Liver (tissue), 9 donors: ENCODE data around the gene DCXR. TPM values are rescaled to one million over a fixed set of nuclear protein-coding genes. Genes with fewer than 3 reads are reported as not detected.

Source experiments
- DNase-seq: peaks from one replicate; pipeline ENCODE4 v3.0.0-alpha.2; 2017; ENCODE audit warnings: low spot score
- H3K27ac ChIP-seq, 2 donors: one replicate each; pipeline ENCODE4 v1.7.0; 2013; ENCODE audit warnings: inconsistent platforms in 2 of 2, low read length in 2 of 2, control low read depth in 1 of 2, low read depth in 1 of 2, mild to moderate bottlenecking in 1 of 2
- H3K27me3 ChIP-seq, 4 donors: one replicate each; pipeline versions ENCODE4 v1.6.1 to v1.7.0; 2013; ENCODE audit warnings: low read length in 3 of 4, inconsistent platforms in 1 of 4, mild to moderate bottlenecking in 1 of 4, moderate library complexity in 1 of 4; ENCODE audit not compliant: control insufficient read depth in 4 of 4, insufficient read depth in 4 of 4
- H3K36me3 ChIP-seq, 4 donors: one replicate each; pipeline versions ENCODE4 v1.6.1 to v1.7.0; 2013; ENCODE audit warnings: low read length in 3 of 4, mild to moderate bottlenecking in 3 of 4, low read depth in 1 of 4, moderate library complexity in 1 of 4; ENCODE audit not compliant: control insufficient read depth in 4 of 4, insufficient read depth in 3 of 4
- H3K4me1 ChIP-seq, 4 donors: one replicate each; pipeline versions ENCODE4 v1.6.1 to v1.7.0; 2013; ENCODE audit warnings: low read length in 3 of 4, mild to moderate bottlenecking in 3 of 4, moderate library complexity in 1 of 4; ENCODE audit not compliant: control insufficient read depth in 4 of 4, insufficient read depth in 4 of 4
- H3K4me3 ChIP-seq, 3 donors: one replicate each; pipeline versions ENCODE4 v1.6.1 to v1.7.0; 2013; ENCODE audit warnings: low read length in 3 of 3, control low read depth in 1 of 3, low read depth in 1 of 3, mild to moderate bottlenecking in 1 of 3
- H3K9ac ChIP-seq, 2 donors: one replicate each; pipeline ENCODE4 v1.7.0; 2013; ENCODE audit warnings: low read length in 2 of 2, mild to moderate bottlenecking in 2 of 2, moderate library complexity in 2 of 2, control low read depth in 1 of 2, low read depth in 1 of 2
- H3K9me3 ChIP-seq, 4 donors: one replicate each; pipeline versions ENCODE4 v1.6.1 to v1.7.0; 2013; ENCODE audit warnings: low read length in 3 of 4; ENCODE audit not compliant: control insufficient read depth in 4 of 4
- CTCF ChIP-seq: fragments of 150-350 bp; IDR thresholded peaks from 2 replicates; pipeline ENCODE4 v1.5.1; 2017; ENCODE audit warnings: improper control_type of control experiment, low read depth, low read length; ENCODE audit not compliant: missing input control
- EGR1 ChIP-seq, 2 donors: IDR thresholded peaks; 2 replicates each; pipeline ENCODE4 v1.6.1; 2016 to 2018; ENCODE audit warnings: antibody characterized with exemption in 2 of 2, low read depth in 2 of 2
- FOXA1 ChIP-seq: IDR thresholded peaks from 2 replicates; pipeline ENCODE4 v1.6.1; 2016; ENCODE audit warnings: antibody characterized with exemption
- GABPA ChIP-seq, 2 donors: IDR thresholded peaks in 1 of 2; conservative IDR thresholded peaks in 1 of 2; 2 replicates each; pipeline ENCODE4 v1.6.1; 2016; ENCODE audit warnings: antibody characterized with exemption in 2 of 2, mild to moderate bottlenecking in 1 of 2, moderate library complexity in 1 of 2
- HNF4A ChIP-seq, 2 donors: conservative IDR thresholded peaks; 2 replicates each; pipeline ENCODE4 v1.6.1; 2016; ENCODE audit warnings: antibody characterized with exemption in 2 of 2, mild to moderate bottlenecking in 2 of 2
- HNF4G ChIP-seq: IDR thresholded peaks from 2 replicates; pipeline ENCODE4 v1.6.1; 2016; ENCODE audit warnings: antibody characterized with exemption
- JUND ChIP-seq, 2 donors: IDR thresholded peaks; 2 replicates each; pipeline ENCODE4 v1.6.1; 2016; ENCODE audit warnings: antibody characterized with exemption in 2 of 2
- NR2F2 ChIP-seq: IDR thresholded peaks from 2 replicates; pipeline ENCODE4 v1.6.1; 2016; ENCODE audit warnings: antibody characterized with exemption
- RAD21 ChIP-seq, 2 donors: IDR thresholded peaks; 2 replicates each; pipeline ENCODE4 v1.6.1; 2016; ENCODE audit warnings: antibody characterized with exemption in 2 of 2, mild to moderate bottlenecking in 2 of 2
- REST ChIP-seq: IDR thresholded peaks from 2 replicates; pipeline ENCODE4 v1.6.1; 2016; ENCODE audit warnings: antibody characterized with exemption, mild to moderate bottlenecking
- RXRA ChIP-seq, 2 donors: IDR thresholded peaks; 2 replicates each; pipeline ENCODE4 v1.6.1; 2017 to 2018; ENCODE audit warnings: antibody characterized with exemption in 2 of 2, mild to moderate bottlenecking in 1 of 2
- SP1 ChIP-seq: IDR thresholded peaks from 2 replicates; pipeline ENCODE4 v1.6.1; 2018; ENCODE audit warnings: antibody characterized with exemption, mild to moderate bottlenecking
- YY1 ChIP-seq: IDR thresholded peaks from 2 replicates; pipeline ENCODE4 v1.6.1; 2016; ENCODE audit warnings: antibody characterized with exemption, mild to moderate bottlenecking
- ZBTB33 ChIP-seq: IDR thresholded peaks from 2 replicates; pipeline ENCODE4 v1.6.1; 2016; ENCODE audit warnings: antibody characterized with exemption
- WGBS: extraction: QIAGEN DNeasy Blood & Tissue Kit; methylation state at CpG from one replicate; pipeline ENCODE4 v1.1.7; 2013; 5-methylcytosine and 5-hydroxymethylcytosine counted together
- polyA plus RNA-seq, 2 donors: library from polyadenylated mRNA; stranded (reverse) in 1 of 2; unstranded in 1 of 2; fragments of 200-250 nt in 1 of 2; fragments of >200 nt in 1 of 2; fragmentation: Nextera tagmentation in 1 of 2; extraction: Ambion mirVana in 1 of 2; gene quantifications; one replicate each; pipeline versions ENCODE4 v1.2.1 to v1.2.3, GENCODE V29; 2013 to 2015
- total RNA-seq, 2 donors: library from RNA; depleted of rRNA; stranded (reverse); fragments of >200 nt; gene quantifications; one replicate each; pipeline ENCODE4 v1.2.3, GENCODE V29; 2014
- donor health status: healthy.
- donor health status: healthy.
- donor health status: healthy.
- donor health status: healthy.
- donor health status: healthy.

DCXR gene
- total RNA-seq (100 to 1,000 TPM in 1 of 2 donors, 10 to 100 TPM in 1; 58.6 to 504 TPM), polyA plus RNA-seq (1,000 to 10,000 TPM in 1 of 2 donors, 100 to 1,000 TPM in 1; 667 to 1,190 TPM)

GRCh38 chr17:82037092-82037888 is at the start of gene DCXR:
DCXR (minus strand) TSS chr17:82037697; CDS start chr17:82037682, 15 bp downstream.
- peaks cover 16 to 64% (median 40%) of the 10 kb centered on the region in 4 donors for H3K4me1 ChIP-seq
- H3K9me3 ChIP-seq, result no peaks in the 10 kb centered on the region
- under 1% methylated on average over 92 of the region's 92 CpGs for WGBS
- H3K9ac ChIP-seq, result peak within 1 kb of the TSS; percentile 70 to 96
- H3K4me3 ChIP-seq, result peak within 1 kb of the TSS; percentile 40 to 90 (median 70)
- H3K27ac ChIP-seq, result peak within 1 kb of the TSS; percentile 90 to 99
- peak in 1 of 2 donors; percentile 81 for TF ChIP-seq EGR1 (IDR thresholded peaks at IDR 0.05; ENCODE audit: low read depth in 2 of 2)
- TF ChIP-seq FOXA1, result peak; percentile 11
- peak; percentile 50 for TF ChIP-seq REST
- peak in 1 of 2 donors; percentile 52 for TF ChIP-seq GABPA (IDR thresholded peaks at IDR 0.05 in 1 of 2, conservative IDR thresholded peaks at IDR 0.05 in 1 of 2)
- TF ChIP-seq JUND (IDR thresholded peaks at IDR 0.05), result no peak
- TF ChIP-seq RAD21 (IDR thresholded peaks at IDR 0.05), result peak in 1 of 2 donors; percentile 35
- TF ChIP-seq SP1, result peak; percentile 95
- peak; percentile 68 for TF ChIP-seq CTCF
- TF ChIP-seq YY1, result no peak
- peaks cover 0 to 5% (median 1%) of the 10 kb centered on the region in 4 donors for H3K36me3 ChIP-seq
- peak; percentile 97 for DNase-seq
- H3K27me3 ChIP-seq, result no peaks in the 10 kb centered on the region

- Histone ChIP-seq H3K27me3 (no peaks in the 10 kb centered on the region), H3K4me3 (no peak overlapping the region), H3K36me3 (peaks cover 33 to 87% (median 61%) of the 10 kb centered on the region in 4 donors), H3K27ac (no peak overlapping the region), H3K9me3 (no peaks in the 10 kb centered on the region), H3K9ac (no peak overlapping the region), H3K4me1 (peaks cover 0 to 27% (median 10%) of the 10 kb centered on the region in 4 donors)
- 91% methylated on average over 25 of the region's 25 CpGs for WGBS
- TF ChIP-seq NR2F2 (no peak), FOXA1 (no peak), REST (no peak), GABPA (IDR thresholded peaks at IDR 0.05 in 1 of 2, conservative IDR thresholded peaks at IDR 0.05 in 1 of 2) (no peak), HNF4A (conservative IDR thresholded peaks at IDR 0.05) (no peak), SP1 (no peak), HNF4G (no peak), ZBTB33 (no peak), RXRA (IDR thresholded peaks at IDR 0.05) (no peak), CTCF (no peak), RAD21 (IDR thresholded peaks at IDR 0.05) (no peak)
- DNase-seq, result no peak
These were observed 48.7 kb upstream of the DCXR start for GRCh38 chr17:82085931-82086764.
